Measurements from ENCODE around the gene PPIB.
"Not testable (repeated sequence)": the region's sequence is repeated elsewhere in the genome, so short reads cannot be mapped to it uniquely, and the experiment has no call there.

Gene PPIB

GRCh38 chr15:64137226-64137833 lies 25.5 kb downstream of the PPIB start:
- no peak for DNase-seq

GRCh38 chr15:64136347-64136746 lies 26.5 kb downstream of the PPIB start:
- no peak for DNase-seq

GRCh38 chr15:64134345-64134829 lies 28.4 kb downstream of the PPIB start:
- no peak for DNase-seq

GRCh38 chr15:64133623-64134344 lies 29.0 kb downstream of the PPIB start:
- no peak for DNase-seq

- no peak for DNase-seq
Observed at GRCh38 chr15:64132217-64132616, 30.6 kb downstream of the PPIB start.

- peak in 1 of 2 donors; percentile 21 for DNase-seq
Observed at GRCh38 chr15:64131547-64131946, 31.3 kb downstream of the PPIB start.

GRCh38 chr15:64130159-64130558 lies 32.7 kb downstream of the PPIB start:
- no peak for DNase-seq

GRCh38 chr15:64127521-64128270 lies 35.1 kb downstream of the PPIB start:
- no peak for DNase-seq

GRCh38 chr15:64125978-64126377 lies 36.8 kb downstream of the PPIB start:
- no peak for DNase-seq

- DNase-seq = no peak
Observed at GRCh38 chr15:64122936-64123351, 39.9 kb downstream of the PPIB start.

GRCh38 chr15:64122444-64122843 lies 40.4 kb downstream of the PPIB start:
- DNase-seq = no peak

- DNase-seq = no peak
Observed at GRCh38 chr15:64121614-64122013, 41.2 kb downstream of the PPIB start.

GRCh38 chr15:64120322-64120721 lies 42.5 kb downstream of the PPIB start:
- not testable (repeated sequence) for DNase-seq

GRCh38 chr15:64117759-64118487 lies 44.9 kb downstream of the PPIB start:
- DNase-seq = no peak

GRCh38 chr15:64112904-64113303 lies 49.9 kb downstream of the PPIB start:
- peak; percentile 48 to 55 for DNase-seq

- DNase-seq = no peak
Observed at GRCh38 chr15:64112073-64112772, 50.6 kb downstream of the PPIB start.

GRCh38 chr15:64111679-64112050 lies 51.2 kb downstream of the PPIB start:
- DNase-seq = no peak

- peak in 1 of 2 donors; percentile 9 for DNase-seq
Observed at GRCh38 chr15:64110950-64111678, 51.7 kb downstream of the PPIB start.

- DNase-seq = not testable (repeated sequence)
Observed at GRCh38 chr15:64110108-64110701, 52.6 kb downstream of the PPIB start.

- DNase-seq = no peak
Observed at GRCh38 chr15:64107337-64107736, 55.5 kb downstream of the PPIB start.
